Femur (tissue), 1 donor: ENCODE results near the gene RDH13.
"Not testable (repeated sequence)": the region's sequence is repeated elsewhere in the genome, so short reads cannot be mapped to it uniquely, and the experiment has no call there.

Source experiments
- DNase-seq: peaks from one replicate; pipeline ENCODE4 v3.0.0-alpha.2; 2017

The RDH13 gene

GRCh38 chr19:55076321-55076720 is 13.4 kb upstream of the RDH13 start:
- no peak for DNase-seq

GRCh38 chr19:55075371-55075998 is 12.5 kb upstream of the RDH13 start, which contains the start of gene EPS8L1:
Gene EPS8L1 (plus strand): TSS chr19:55075869. CDS start chr19:55076445, 576 bp downstream.
- DNase-seq, result no peak

GRCh38 chr19:55071913-55072312 is 9.0 kb upstream of the RDH13 start:
- DNase-seq, result no peak

GRCh38 chr19:55071129-55071502 is 8.2 kb upstream of the RDH13 start:
- no peak for DNase-seq

- DNase-seq, result no peak
Measured at GRCh38 chr19:55070466-55071128, 7.6 kb upstream of the RDH13 start.

GRCh38 chr19:55069865-55070197 is 6.9 kb upstream of the RDH13 start:
- no peak for DNase-seq

- no peak for DNase-seq
Measured at GRCh38 chr19:55068950-55069864, 6.3 kb upstream of the RDH13 start.

- no peak for DNase-seq
Measured at GRCh38 chr19:55067869-55068268, 4.9 kb upstream of the RDH13 start.

GRCh38 chr19:55066107-55066709 is 3.3 kb upstream of the RDH13 start:
- DNase-seq, result no peak

- not testable (repeated sequence) for DNase-seq
Measured at GRCh38 chr19:55065516-55065915, 2.6 kb upstream of the RDH13 start.

- no peak for DNase-seq
Measured at GRCh38 chr19:55063492-55063843, 520 bp upstream of the RDH13 start.

- DNase-seq, result not testable (repeated sequence)
Measured at GRCh38 chr19:55060287-55060686, 2.7 kb downstream of the RDH13 start.

- no peak for DNase-seq
Measured at GRCh38 chr19:55058781-55059610, 4.0 kb downstream of the RDH13 start.

- no peak for DNase-seq
Measured at GRCh38 chr19:55056827-55057226, 6.1 kb downstream of the RDH13 start.

- DNase-seq, result no peak
Measured at GRCh38 chr19:55053735-55054134, 9.2 kb downstream of the RDH13 start.

- no peak for DNase-seq
Measured at GRCh38 chr19:55050749-55051532, 12.0 kb downstream of the RDH13 start.

GRCh38 chr19:55048446-55048845 is 14.5 kb downstream of the RDH13 start:
- no peak for DNase-seq

GRCh38 chr19:55047951-55048350 is 15.0 kb downstream of the RDH13 start:
- no peak for DNase-seq

GRCh38 chr19:55046975-55047622 is 15.8 kb downstream of the RDH13 start:
- DNase-seq, result no peak

- no peak for DNase-seq
Measured at GRCh38 chr19:55044771-55045716, 17.9 kb downstream of the RDH13 start.
